HCT116 (cell line): Measurements from ENCODE around the gene EXOSC3.

Experiments
- CEBPB ChIP-seq: IDR thresholded peaks from 2 replicates; pipeline ENCODE4 v1.6.1; 2012; ENCODE audit warnings: low read depth
- CTCF ChIP-seq, 3 experiments: fragments of 200-600 bp in 1 of 3; sonication (generic) in 1 of 3; IDR thresholded peaks in 2 of 3; conservative IDR thresholded peaks in 1 of 3; 2 replicates each; pipeline ENCODE4 v1.5.1; 2012 to 2017; ENCODE audit warnings: low read depth in 2 of 3, low read length in 2 of 3, antibody characterized with exemption in 1 of 3, borderline replicate concordance in 1 of 3, control low read depth in 1 of 3, mild to moderate bottlenecking in 1 of 3, mixed read lengths in 1 of 3, mixed run types in 1 of 3, moderate library complexity in 1 of 3; ENCODE audit not compliant: insufficient read depth in 1 of 3
- EGR1 ChIP-seq: IDR thresholded peaks from 2 replicates; pipeline ENCODE4 v1.6.1; 2012; ENCODE audit warnings: low read depth
- EZH2 ChIP-seq: fragments of 200-600 bp; sonication (generic); IDR thresholded peaks from 2 replicates; pipeline ENCODE4 v1.6.1; 2017; ENCODE audit warnings: antibody characterized with exemption, mixed run types
- MAX ChIP-seq: IDR thresholded peaks from 2 replicates; pipeline ENCODE4 v1.6.1; 2012
- POLR2A ChIP-seq: IDR thresholded peaks from 2 replicates; pipeline ENCODE4 v1.7.0; 2011; ENCODE audit warnings: borderline replicate concordance; ENCODE audit not compliant: insufficient read depth, insufficient read length; ENCODE audit errors: extremely low read depth
- POLR2AphosphoS5 ChIP-seq: IDR thresholded peaks from 2 replicates; pipeline ENCODE4 v1.6.1; 2011; ENCODE audit warnings: mild to moderate bottlenecking, low read depth, low read length, moderate library complexity
- RAD21 ChIP-seq: IDR thresholded peaks from 2 replicates; pipeline ENCODE4 v1.6.1; 2012; ENCODE audit warnings: low read depth, mild to moderate bottlenecking
- REST ChIP-seq: IDR thresholded peaks from 2 replicates; pipeline ENCODE4 v1.6.1; 2012; ENCODE audit warnings: low read depth
- YY1 ChIP-seq: IDR thresholded peaks from 2 replicates; pipeline ENCODE4 v1.6.1; 2011; ENCODE audit warnings: low read length, low read depth, moderate library complexity, mild to moderate bottlenecking; ENCODE audit not compliant: insufficient replicate concordance; ENCODE audit errors: extremely low read depth
- ZBTB33 ChIP-seq: IDR thresholded peaks from 2 replicates; pipeline ENCODE4 v1.6.1; 2011; ENCODE audit warnings: mild to moderate bottlenecking, low read length, moderate library complexity; ENCODE audit not compliant: insufficient replicate concordance; ENCODE audit errors: extremely low read depth
- ZNF274 ChIP-seq: fragments of 200-500 bp; sonication (Bioruptor generic); IDR thresholded peaks from 2 replicates; pipeline ENCODE4 v1.6.1; 2014; ENCODE audit warnings: mild to moderate bottlenecking, low read depth, low read length, inconsistent platforms

- TF ChIP-seq CTCF (IDR thresholded peaks at IDR 0.05 in 2 of 3, conservative IDR thresholded peaks at IDR 0.05 in 1 of 3; ENCODE audit: borderline replicate concordance in 1 of 3, insufficient read depth in 1 of 3, low read depth in 2 of 3, low read length in 2 of 3) = no peak
- TF ChIP-seq RAD21 = no peak
- no peak for TF ChIP-seq MAX
- TF ChIP-seq POLR2AphosphoS5 = 0 out of 2 replicates have a peak, but pooled peaks have one; percentile 31
- TF ChIP-seq CEBPB = no peak
- no peak for TF ChIP-seq EZH2
- no peak for TF ChIP-seq EGR1
- TF ChIP-seq ZNF274 = no peak
- TF ChIP-seq POLR2A = no peak
- TF ChIP-seq YY1 = no peak
- no peak for TF ChIP-seq REST
- no peak for TF ChIP-seq ZBTB33
Observed at GRCh38 chr9:37752642-37753488, 32.0 kb downstream of the EXOSC3 start.
